Tibial artery (tissue), 4 donors: ENCODE measurements around the gene NABP2.

Experiments
- DNase-seq, 2 donors: peaks; one replicate each; pipeline ENCODE4 v3.0.0-alpha.2; 2019
- H3K27ac ChIP-seq, 2 donors: fragments of 200-600 bp; sonication (generic) in 1 of 2; 1 replicate in 1 of 2; 2 replicates in 1 of 2; pipeline ENCODE4 v1.5.1; 2018 to 2019; ENCODE audit warnings: mild to moderate bottlenecking in 1 of 2
- H3K27me3 ChIP-seq, 2 donors: fragments of 200-600 bp; sonication (generic) in 1 of 2; one replicate each; pipeline versions ENCODE4 v1.5.1 to v1.6.0; 2016 to 2019
- H3K36me3 ChIP-seq, 3 donors: fragments of 200-600 bp; sonication (generic) in 2 of 3; one replicate each; pipeline ENCODE4 v1.5.1; 2016 to 2019; ENCODE audit warnings: mild to moderate bottlenecking in 2 of 3
- H3K4me1 ChIP-seq, 4 donors: fragments of 200-600 bp; sonication (generic) in 2 of 4; 1 replicate in 3 of 4; 2 replicates in 1 of 4; pipeline ENCODE4 v1.5.1; 2016 to 2019
- H3K4me3 ChIP-seq, 2 donors: fragments of 200-600 bp; sonication (generic) in 1 of 2; 1 replicate in 1 of 2; 2 replicates in 1 of 2; pipeline ENCODE4 v1.5.1; 2018 to 2019; ENCODE audit warnings: mild to moderate bottlenecking in 2 of 2
- H3K9me3 ChIP-seq, 3 donors: fragments of 200-600 bp; sonication (generic) in 1 of 3; one replicate each; pipeline ENCODE4 v1.5.1; 2016 to 2019
- CTCF ChIP-seq, 2 experiments: fragments of 200-600 bp in 1 of 2; fragments of 450-650 bp in 1 of 2; IDR thresholded peaks; one replicate each; pipeline ENCODE4 v1.5.1; 2017 to 2019; ENCODE audit warnings: antibody characterized with exemption in 2 of 2, mild to moderate bottlenecking in 1 of 2, moderate library complexity in 1 of 2
- intact Hi-C: fragments of 100-400 bp; cut with DNase I; formaldehyde crosslinking; loops from one replicate; pipeline ENCODE4 v1.15.0; 2023; ENCODE audit warnings: low total_unique reads

Gene NABP2

GRCh38 chr12:56237552-56237951, 13.4 kb downstream of the NABP2 start:
- Histone ChIP-seq H3K36me3 (peaks cover 27 to 65% (median 51%) of the 10 kb centered on the region in 3 donors), H3K4me3 (no peak overlapping the region), H3K27me3 (no peaks in the 10 kb centered on the region), H3K27ac (no peak overlapping the region), H3K9me3 (no peaks in the 10 kb centered on the region), H3K4me1 (no peaks in the 10 kb centered on the region)
- DNase-seq, result no peak
- intact Hi-C loops, result no loop called here
- TF ChIP-seq CTCF (IDR thresholded peaks at IDR 0.05), result no peak

GRCh38 chr12:56241424-56242303, 17.5 kb downstream of the NABP2 start:
- peaks cover 67 to 100% (median 92%) of the 10 kb centered on the region in 3 donors for H3K36me3 ChIP-seq
- no peaks in the 10 kb centered on the region for H3K27me3 ChIP-seq
- H3K4me3 ChIP-seq, result no peak overlapping the region
- H3K9me3 ChIP-seq, result no peaks in the 10 kb centered on the region
- DNase-seq, result no peak
- H3K4me1 ChIP-seq, result no peaks in the 10 kb centered on the region
- intact Hi-C loops, result no loop called here
- no peak overlapping the region for H3K27ac ChIP-seq
- no peak for TF ChIP-seq CTCF (IDR thresholded peaks at IDR 0.05)

GRCh38 chr12:56242986-56243385, 18.8 kb downstream of the NABP2 start:
- Histone ChIP-seq H3K27me3 (no peaks in the 10 kb centered on the region), H3K4me3 (no peak overlapping the region), H3K27ac (no peak overlapping the region), H3K36me3 (peaks cover 77 to 100% (median 99%) of the 10 kb centered on the region in 3 donors), H3K4me1 (no peaks in the 10 kb centered on the region), H3K9me3 (no peaks in the 10 kb centered on the region)
- no peak for TF ChIP-seq CTCF (IDR thresholded peaks at IDR 0.05)
- intact Hi-C loops, result no loop called here
- no peak for DNase-seq

GRCh38 chr12:56243731-56244181, 19.6 kb downstream of the NABP2 start:
- DNase-seq, result no peak

GRCh38 chr12:56244494-56244893, 20.4 kb downstream of the NABP2 start:
- intact Hi-C loops, result no loop called here

More at GRCh38 chr12:56243731-56244181, 19.6 kb downstream of the NABP2 start:
- Histone ChIP-seq H3K27ac (no peak overlapping the region), H3K4me1 (no peaks in the 10 kb centered on the region), H3K4me3 (no peak overlapping the region), H3K9me3 (no peaks in the 10 kb centered on the region), H3K27me3 (no peaks in the 10 kb centered on the region), H3K36me3 (peaks cover 85 to 100% (median 99%) of the 10 kb centered on the region in 3 donors)
- intact Hi-C loops, result no loop called here
- no peak for TF ChIP-seq CTCF (IDR thresholded peaks at IDR 0.05)

More at GRCh38 chr12:56244494-56244893, 20.4 kb downstream of the NABP2 start:
- Histone ChIP-seq H3K27me3 (no peaks in the 10 kb centered on the region), H3K9me3 (no peaks in the 10 kb centered on the region), H3K36me3 (peaks cover 87 to 100% (median 99%) of the 10 kb centered on the region in 3 donors), H3K27ac (no peak overlapping the region), H3K4me1 (no peaks in the 10 kb centered on the region), H3K4me3 (no peak overlapping the region)
- no peak for DNase-seq
- TF ChIP-seq CTCF (IDR thresholded peaks at IDR 0.05), result no peak
